ENCODE results near the gene SH3BGRL2.

The SH3BGRL2 gene

DNA sequence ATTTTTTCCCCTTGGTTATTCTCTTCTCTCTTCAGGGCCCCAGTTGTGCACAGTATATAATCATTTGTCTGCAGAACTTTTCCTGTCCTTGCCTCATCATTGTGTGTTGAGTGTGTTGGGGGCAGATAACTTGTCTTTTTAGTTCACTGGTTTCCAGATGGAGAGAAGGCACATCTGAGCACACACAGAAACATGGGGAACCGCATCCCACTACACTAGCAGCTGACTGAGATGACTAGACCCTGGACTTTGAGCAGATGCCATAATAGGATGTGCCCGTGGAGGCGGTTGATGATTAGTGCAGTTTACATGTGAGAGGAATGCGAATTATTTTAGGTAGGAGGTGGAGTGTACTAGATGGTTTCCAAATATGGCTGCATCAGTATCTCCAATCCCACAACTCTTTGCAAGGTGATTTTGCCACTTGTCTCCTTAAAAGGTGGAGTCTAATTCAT is 26.5 kb upstream of the SH3BGRL2 start:
- Histone ChIP-seq H3K9me3 (ENCODE audit: control insufficient read depth in 2 of 2, low read length in 2 of 2) (no peaks in the 10 kb centered on the region), H3K36me3 (ENCODE audit: control insufficient read depth in 2 of 2, insufficient read depth in 2 of 2, low read length in 2 of 2) (no peaks in the 10 kb centered on the region), H3K27me3 (ENCODE audit: control insufficient read depth in 2 of 2, insufficient read depth in 2 of 2, low read length in 2 of 2) (no peaks in the 10 kb centered on the region), H3K27ac (ENCODE audit: low read depth in 2 of 2, low read length in 2 of 2) (no peak overlapping the region), H3K9ac (ENCODE audit: low read depth in 1 of 2, low read length in 2 of 2) (no peak overlapping the region), H3K4me1 (ENCODE audit: control insufficient read depth in 2 of 2, insufficient read depth in 2 of 2, low read length in 2 of 2) (peaks cover 24 to 50% of the 10 kb centered on the region in 2 donors), H3K4me3 (ENCODE audit: low read length in 2 of 2) (no peak overlapping the region)

DNA sequence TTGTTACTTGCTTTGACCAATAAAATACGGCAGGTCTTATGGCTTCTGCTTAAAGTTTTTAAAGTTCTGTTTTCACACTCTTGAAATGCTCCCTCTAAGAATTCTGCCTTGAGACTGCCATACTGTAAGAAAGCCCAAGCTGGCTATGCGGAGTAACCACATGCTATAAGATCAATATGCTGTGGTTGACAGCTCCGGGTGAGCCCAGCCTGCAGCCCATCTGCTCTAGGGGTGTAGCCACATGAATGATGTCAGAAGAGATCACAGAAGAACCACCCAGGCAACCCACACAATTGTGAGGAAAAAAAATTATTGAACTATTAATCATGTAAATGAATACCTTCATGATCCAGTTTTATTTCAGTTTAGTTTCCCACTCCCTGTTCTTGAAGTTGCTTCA is 26.1 kb upstream of the SH3BGRL2 start:
- H3K9me3 ChIP-seq (ENCODE audit: control insufficient read depth in 2 of 2, low read length in 2 of 2) = no peaks in the 10 kb centered on the region
- no peak overlapping the region for H3K27ac ChIP-seq (ENCODE audit: low read depth in 2 of 2, low read length in 2 of 2)

GRCh38 chr6:79605968-79606764 is 25.0 kb upstream of the SH3BGRL2 start:
- H3K9me3 ChIP-seq (ENCODE audit: control insufficient read depth in 2 of 2, low read length in 2 of 2) = no peaks in the 10 kb centered on the region
- no peaks in the 10 kb centered on the region for H3K36me3 ChIP-seq (ENCODE audit: control insufficient read depth in 2 of 2, insufficient read depth in 2 of 2, low read length in 2 of 2)
- peaks cover 19 to 42% of the 10 kb centered on the region in 2 donors for H3K4me1 ChIP-seq (ENCODE audit: control insufficient read depth in 2 of 2, insufficient read depth in 2 of 2, low read length in 2 of 2)
- H3K27ac ChIP-seq (ENCODE audit: low read depth in 2 of 2, low read length in 2 of 2) = peak overlapping the region; percentile 89 to 92
- H3K9ac ChIP-seq (ENCODE audit: low read depth in 1 of 2, low read length in 2 of 2) = no peak overlapping the region
- no peaks in the 10 kb centered on the region for H3K27me3 ChIP-seq (ENCODE audit: control insufficient read depth in 2 of 2, insufficient read depth in 2 of 2, low read length in 2 of 2)
- no peak overlapping the region for H3K4me3 ChIP-seq (ENCODE audit: low read length in 2 of 2)

More for the DNA sequence above, 26.1 kb upstream of the SH3BGRL2 start:
- H3K9ac ChIP-seq (ENCODE audit: low read depth in 1 of 2, low read length in 2 of 2) = no peak overlapping the region
- H3K27me3 ChIP-seq (ENCODE audit: control insufficient read depth in 2 of 2, insufficient read depth in 2 of 2, low read length in 2 of 2) = no peaks in the 10 kb centered on the region
- H3K36me3 ChIP-seq (ENCODE audit: control insufficient read depth in 2 of 2, insufficient read depth in 2 of 2, low read length in 2 of 2) = no peaks in the 10 kb centered on the region
- H3K4me1 ChIP-seq (ENCODE audit: control insufficient read depth in 2 of 2, insufficient read depth in 2 of 2, low read length in 2 of 2) = peaks cover 23 to 50% of the 10 kb centered on the region in 2 donors
- H3K4me3 ChIP-seq (ENCODE audit: low read length in 2 of 2) = no peak overlapping the region

DNA sequence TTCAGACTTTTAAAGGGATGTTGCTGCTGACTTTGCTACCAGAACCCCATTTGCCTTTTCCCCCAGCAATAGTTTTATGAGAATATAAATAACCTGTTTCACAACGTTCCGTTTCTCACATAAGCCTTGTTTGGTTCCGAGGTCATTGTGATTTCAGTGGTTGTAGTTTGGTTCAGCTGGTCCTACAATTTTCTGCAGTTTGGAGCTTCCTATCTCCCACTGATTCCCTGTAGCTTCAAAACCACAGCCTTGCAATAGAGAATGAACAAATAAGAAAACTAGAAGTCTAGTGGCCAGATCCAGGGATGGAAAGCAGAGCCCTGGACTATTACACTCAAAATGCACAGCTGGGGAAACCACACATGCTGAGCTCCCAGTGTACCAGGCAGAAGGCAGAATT is 24.1 kb upstream of the SH3BGRL2 start:
- H3K4me1 ChIP-seq (ENCODE audit: control insufficient read depth in 2 of 2, insufficient read depth in 2 of 2, low read length in 2 of 2) = peaks cover 17 to 38% of the 10 kb centered on the region in 2 donors
- H3K4me3 ChIP-seq (ENCODE audit: low read length in 2 of 2) = no peak overlapping the region
- no peaks in the 10 kb centered on the region for H3K36me3 ChIP-seq (ENCODE audit: control insufficient read depth in 2 of 2, insufficient read depth in 2 of 2, low read length in 2 of 2)
- no peaks in the 10 kb centered on the region for H3K27me3 ChIP-seq (ENCODE audit: control insufficient read depth in 2 of 2, insufficient read depth in 2 of 2, low read length in 2 of 2)
- peak overlapping the region; percentile 89 to 92 for H3K27ac ChIP-seq (ENCODE audit: low read depth in 2 of 2, low read length in 2 of 2)
- H3K9ac ChIP-seq (ENCODE audit: low read depth in 1 of 2, low read length in 2 of 2) = no peak overlapping the region
- H3K9me3 ChIP-seq (ENCODE audit: control insufficient read depth in 2 of 2, low read length in 2 of 2) = no peaks in the 10 kb centered on the region

DNA sequence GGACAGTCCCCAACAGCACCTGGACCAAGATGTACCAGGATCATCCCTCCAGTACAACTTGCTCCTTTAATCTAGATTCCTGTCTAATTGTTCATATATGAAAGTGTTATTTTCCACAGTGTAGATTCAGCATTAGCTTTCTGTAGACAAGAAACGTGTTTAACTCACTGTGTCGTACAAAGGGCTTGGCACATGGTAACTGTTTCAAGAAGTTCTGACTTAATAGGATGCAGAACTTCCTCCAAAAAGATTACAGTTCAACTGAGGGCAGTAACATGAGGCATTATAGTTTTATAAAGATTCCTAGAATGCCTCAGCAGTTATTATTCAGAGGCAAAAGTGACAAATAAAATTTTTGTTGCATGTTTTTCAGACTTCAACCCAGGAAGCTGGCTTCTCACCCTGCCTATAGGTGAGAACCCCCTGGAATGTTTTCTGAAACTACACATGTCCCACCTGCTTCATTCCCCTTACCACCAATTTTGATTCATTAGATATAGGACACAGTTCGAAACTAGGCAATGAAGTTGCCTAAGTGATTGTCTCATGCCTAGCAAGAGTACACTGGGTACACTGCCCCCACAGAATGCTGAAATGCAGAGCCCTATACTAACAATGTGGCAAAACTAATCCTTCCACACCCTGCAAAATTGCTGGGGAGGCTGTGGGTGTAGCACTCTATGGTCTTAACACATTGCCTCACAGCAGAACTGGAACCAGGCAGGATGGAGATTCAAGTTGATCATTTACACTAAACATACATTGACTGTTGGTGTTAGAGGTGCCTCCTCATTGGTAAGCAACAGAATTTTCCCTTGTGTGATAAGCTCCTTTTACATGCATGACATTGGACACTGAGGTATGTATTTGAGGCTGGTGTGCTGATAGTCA is 22.6 kb upstream of the SH3BGRL2 start:
- Histone ChIP-seq H3K27ac (ENCODE audit: low read depth in 2 of 2, low read length in 2 of 2) (peak overlapping the region; percentile 89 to 92), H3K9ac (ENCODE audit: low read depth in 1 of 2, low read length in 2 of 2) (peak overlapping the region; percentile 26 to 63), H3K4me1 (ENCODE audit: control insufficient read depth in 2 of 2, insufficient read depth in 2 of 2, low read length in 2 of 2) (peaks cover 17 to 38% of the 10 kb centered on the region in 2 donors), H3K4me3 (ENCODE audit: low read length in 2 of 2) (no peak overlapping the region), H3K36me3 (ENCODE audit: control insufficient read depth in 2 of 2, insufficient read depth in 2 of 2, low read length in 2 of 2) (no peaks in the 10 kb centered on the region), H3K9me3 (ENCODE audit: control insufficient read depth in 2 of 2, low read length in 2 of 2) (no peaks in the 10 kb centered on the region), H3K27me3 (ENCODE audit: control insufficient read depth in 2 of 2, insufficient read depth in 2 of 2, low read length in 2 of 2) (no peaks in the 10 kb centered on the region)

GRCh38 chr6:79609225-79609595 is 21.9 kb upstream of the SH3BGRL2 start:
- H3K4me1 ChIP-seq (ENCODE audit: control insufficient read depth in 2 of 2, insufficient read depth in 2 of 2, low read length in 2 of 2) = peaks cover 17 to 38% of the 10 kb centered on the region in 2 donors
- H3K9ac ChIP-seq (ENCODE audit: low read depth in 1 of 2, low read length in 2 of 2) = peak overlapping the region in 1 of 2 donors; percentile 38
- no peaks in the 10 kb centered on the region for H3K27me3 ChIP-seq (ENCODE audit: control insufficient read depth in 2 of 2, insufficient read depth in 2 of 2, low read length in 2 of 2)
- H3K9me3 ChIP-seq (ENCODE audit: control insufficient read depth in 2 of 2, low read length in 2 of 2) = no peaks in the 10 kb centered on the region
- no peaks in the 10 kb centered on the region for H3K36me3 ChIP-seq (ENCODE audit: control insufficient read depth in 2 of 2, insufficient read depth in 2 of 2, low read length in 2 of 2)
- H3K4me3 ChIP-seq (ENCODE audit: low read length in 2 of 2) = no peak overlapping the region
- H3K27ac ChIP-seq (ENCODE audit: low read depth in 2 of 2, low read length in 2 of 2) = peak overlapping the region; percentile 77 to 89

DNA sequence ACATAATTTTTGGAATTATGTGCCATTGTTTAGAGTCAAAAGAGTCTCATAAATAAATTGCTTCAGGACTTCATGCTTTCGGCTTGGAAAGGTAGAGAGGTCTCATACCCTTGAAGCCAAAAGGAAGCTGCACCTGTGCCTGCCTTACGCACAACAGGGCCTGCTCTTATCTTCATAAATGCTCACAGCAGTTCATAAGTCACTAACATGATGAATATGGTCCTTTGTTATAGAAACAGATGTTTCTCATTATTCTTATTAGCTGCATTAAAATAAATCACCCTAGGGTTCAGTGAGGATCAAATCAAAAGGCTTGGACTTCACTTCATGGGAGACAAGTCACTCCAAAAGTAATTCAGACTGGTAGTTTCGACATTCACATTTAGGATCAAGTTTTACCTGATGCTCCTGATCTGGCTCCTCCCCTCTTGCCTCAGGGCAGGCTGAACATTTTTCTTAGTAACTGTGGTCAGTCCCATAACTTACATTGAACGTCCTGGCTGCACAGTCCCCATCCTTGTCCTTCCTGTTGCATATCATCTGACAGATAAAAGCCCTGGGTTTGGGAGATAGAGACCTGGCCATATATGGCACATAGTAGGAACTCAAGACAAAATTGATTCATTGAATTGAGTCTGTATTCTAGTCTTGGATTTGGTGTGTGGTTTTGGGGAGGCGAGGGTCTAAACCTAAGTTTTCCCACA is 20.7 kb upstream of the SH3BGRL2 start:
- H3K4me1 ChIP-seq (ENCODE audit: control insufficient read depth in 2 of 2, insufficient read depth in 2 of 2, low read length in 2 of 2) = peaks cover 17 to 38% of the 10 kb centered on the region in 2 donors
- no peaks in the 10 kb centered on the region for H3K36me3 ChIP-seq (ENCODE audit: control insufficient read depth in 2 of 2, insufficient read depth in 2 of 2, low read length in 2 of 2)
- no peaks in the 10 kb centered on the region for H3K27me3 ChIP-seq (ENCODE audit: control insufficient read depth in 2 of 2, insufficient read depth in 2 of 2, low read length in 2 of 2)
- no peaks in the 10 kb centered on the region for H3K9me3 ChIP-seq (ENCODE audit: control insufficient read depth in 2 of 2, low read length in 2 of 2)
- H3K4me3 ChIP-seq (ENCODE audit: low read length in 2 of 2) = no peak overlapping the region
- peak overlapping the region; percentile 30 to 77 for H3K27ac ChIP-seq (ENCODE audit: low read depth in 2 of 2, low read length in 2 of 2)
- H3K9ac ChIP-seq (ENCODE audit: low read depth in 1 of 2, low read length in 2 of 2) = no peak overlapping the region

DNA sequence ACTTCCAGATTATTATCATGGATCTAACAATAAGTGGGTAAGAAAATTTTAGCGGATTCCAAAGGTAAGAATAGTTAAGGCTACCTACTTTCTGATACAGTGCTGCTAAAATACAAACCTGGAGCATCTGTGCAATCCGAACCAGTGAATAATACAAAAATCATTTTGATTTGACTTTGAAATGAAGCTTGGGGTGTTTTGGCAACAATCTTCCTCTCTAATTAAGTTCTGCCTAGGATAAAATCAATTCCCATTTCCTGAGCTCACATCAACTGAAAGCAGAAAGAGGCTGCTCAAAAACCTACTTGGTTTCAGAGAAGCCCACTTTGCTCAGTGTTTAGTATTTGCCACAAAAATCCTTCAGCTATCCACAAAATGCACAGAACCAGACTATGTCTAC is 18.7 kb upstream of the SH3BGRL2 start:
- H3K27me3 ChIP-seq (ENCODE audit: control insufficient read depth in 2 of 2, insufficient read depth in 2 of 2, low read length in 2 of 2) = no peaks in the 10 kb centered on the region
- H3K9me3 ChIP-seq (ENCODE audit: control insufficient read depth in 2 of 2, low read length in 2 of 2) = no peaks in the 10 kb centered on the region
- no peak overlapping the region for H3K27ac ChIP-seq (ENCODE audit: low read depth in 2 of 2, low read length in 2 of 2)

GRCh38 chr6:79612918-79613317 is 18.2 kb upstream of the SH3BGRL2 start:
- Histone ChIP-seq H3K4me1 (ENCODE audit: control insufficient read depth in 2 of 2, insufficient read depth in 2 of 2, low read length in 2 of 2) (peaks cover 16 to 22% of the 10 kb centered on the region in 2 donors), H3K27ac (ENCODE audit: low read depth in 2 of 2, low read length in 2 of 2) (no peak overlapping the region), H3K36me3 (ENCODE audit: control insufficient read depth in 2 of 2, insufficient read depth in 2 of 2, low read length in 2 of 2) (no peaks in the 10 kb centered on the region), H3K27me3 (ENCODE audit: control insufficient read depth in 2 of 2, insufficient read depth in 2 of 2, low read length in 2 of 2) (no peaks in the 10 kb centered on the region), H3K4me3 (ENCODE audit: low read length in 2 of 2) (no peak overlapping the region), H3K9ac (ENCODE audit: low read depth in 1 of 2, low read length in 2 of 2) (no peak overlapping the region), H3K9me3 (ENCODE audit: control insufficient read depth in 2 of 2, low read length in 2 of 2) (no peaks in the 10 kb centered on the region)

More for the DNA sequence above, 18.7 kb upstream of the SH3BGRL2 start:
- Histone ChIP-seq H3K36me3 (ENCODE audit: control insufficient read depth in 2 of 2, insufficient read depth in 2 of 2, low read length in 2 of 2) (no peaks in the 10 kb centered on the region), H3K9ac (ENCODE audit: low read depth in 1 of 2, low read length in 2 of 2) (no peak overlapping the region), H3K4me1 (ENCODE audit: control insufficient read depth in 2 of 2, insufficient read depth in 2 of 2, low read length in 2 of 2) (peaks cover 17 to 25% of the 10 kb centered on the region in 2 donors), H3K4me3 (ENCODE audit: low read length in 2 of 2) (no peak overlapping the region)
